HG02588 (cell line): ENCODE data around the gene THSD7A.

Experiments
- ATAC-seq: cut with Tn5 transposase; IDR thresholded peaks from one replicate; pipeline ENCODE4 v1.9.1; 2021; ENCODE audit warnings: mild to moderate bottlenecking, moderate library complexity; ENCODE audit not compliant: unreplicated experiment

THSD7A gene

GRCh38 chr7:11709196-11709595, 122.8 kb downstream of the THSD7A start:
- no peak for ATAC-seq

DNA sequence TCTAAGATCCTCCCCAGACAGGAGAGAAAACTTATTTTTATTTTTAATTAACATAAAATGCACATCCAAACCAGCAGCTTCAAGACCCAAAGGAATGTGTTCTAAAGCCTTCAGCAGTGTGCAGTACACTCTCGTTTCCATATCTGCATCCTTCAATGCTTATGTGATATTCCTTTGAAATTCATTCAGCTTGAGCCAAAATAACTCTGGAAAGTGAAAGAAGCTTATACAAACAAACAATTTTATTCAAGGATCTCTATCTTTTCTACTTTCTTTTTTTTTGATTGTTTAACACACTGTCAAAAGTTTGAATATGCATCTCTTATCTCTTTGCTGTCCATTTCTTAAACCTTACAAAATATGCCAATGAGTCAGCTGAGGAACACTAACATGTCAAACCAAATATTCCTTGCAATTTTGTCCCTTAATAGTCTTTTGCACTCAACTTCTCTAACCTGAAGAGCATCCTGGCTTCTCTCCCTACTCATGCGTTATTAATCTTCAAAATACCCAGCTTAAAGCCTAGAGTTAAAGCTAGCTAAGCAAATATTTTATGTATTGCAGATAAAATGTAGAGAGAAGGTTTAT, 124.3 kb downstream of the THSD7A start:
- ATAC-seq, result no peak

DNA sequence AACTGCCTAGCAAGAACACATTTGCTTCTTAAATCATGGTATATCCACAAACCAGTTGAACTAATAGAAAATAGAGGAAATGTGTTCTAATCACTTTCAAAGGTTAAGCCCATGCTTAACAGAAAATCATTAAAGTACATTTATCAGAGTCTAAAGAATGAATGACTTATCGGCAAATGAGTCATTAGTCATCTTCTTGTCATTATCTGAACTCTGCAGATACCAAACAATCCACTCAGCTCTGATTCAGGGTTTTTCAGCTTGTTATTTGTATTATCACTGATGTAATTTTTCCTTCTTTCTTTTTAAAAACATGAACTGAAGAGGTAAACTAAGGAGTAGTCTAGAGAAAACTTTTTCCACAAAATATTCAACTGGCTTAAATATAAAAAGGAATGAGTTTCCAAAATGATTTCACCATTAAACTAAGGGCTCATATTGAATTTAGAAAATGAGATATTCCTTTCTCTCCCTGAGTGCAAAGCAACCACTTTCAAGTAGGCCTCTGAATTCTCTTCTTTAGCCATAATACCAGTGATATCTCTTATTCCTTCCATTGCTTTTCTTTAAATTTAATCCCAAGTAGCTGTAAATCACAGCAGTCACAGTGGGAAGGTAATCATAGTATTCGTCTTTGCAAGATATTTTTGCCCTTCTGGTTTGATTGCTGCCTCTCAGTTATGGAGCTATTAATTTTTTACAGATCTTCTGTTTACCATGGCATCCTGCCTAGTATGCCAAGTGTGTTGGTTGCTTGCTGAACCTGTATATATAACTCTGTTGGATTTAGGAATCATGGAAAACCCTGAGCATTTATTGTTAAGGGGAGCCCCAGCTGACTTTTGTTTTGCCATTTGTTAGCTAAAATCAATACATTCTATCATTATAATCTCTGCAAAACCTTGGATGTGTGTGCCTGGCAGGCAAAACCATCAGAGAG, 125.1 kb downstream of the THSD7A start:
- no peak for ATAC-seq

DNA sequence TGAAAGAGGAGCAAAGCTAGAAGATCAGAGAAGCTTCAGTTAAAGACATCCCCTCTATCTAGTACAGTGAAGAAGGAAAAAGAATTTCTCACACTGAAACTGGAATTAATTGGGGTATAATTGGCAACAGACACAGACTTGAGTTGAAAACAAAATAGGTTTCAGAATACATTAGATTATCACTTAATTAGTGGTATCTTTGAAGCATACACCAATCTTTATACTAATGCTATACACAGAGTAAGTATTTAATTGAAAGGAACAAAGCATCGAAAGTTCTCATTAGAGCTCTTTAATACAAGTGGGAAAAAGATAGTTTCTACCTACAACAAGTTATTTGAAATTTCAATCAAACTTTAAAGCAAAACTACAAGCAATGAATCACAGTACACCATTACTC, 128.2 kb downstream of the THSD7A start:
- ATAC-seq, result no peak

DNA sequence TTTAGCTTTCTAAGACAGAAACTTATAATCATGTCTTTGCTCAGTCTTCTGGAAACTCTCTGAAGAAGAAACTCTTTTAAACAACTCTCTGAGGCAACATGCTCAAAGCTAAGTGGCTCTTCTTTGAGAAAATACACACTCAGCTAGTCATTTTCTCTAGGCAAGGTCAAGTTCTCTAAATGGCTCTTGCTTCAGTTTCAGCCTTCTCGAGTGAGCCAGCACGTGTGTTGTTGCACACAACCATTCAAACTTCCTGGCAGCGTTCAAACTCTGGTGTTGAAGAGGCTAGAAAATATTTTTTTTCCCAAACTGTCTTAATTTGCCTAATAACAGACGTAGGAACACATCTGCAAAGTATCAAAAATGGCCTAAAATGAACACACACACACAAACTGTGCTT, 129.1 kb downstream of the THSD7A start:
- no peak for ATAC-seq

- ATAC-seq, result no peak
Observed at GRCh38 chr7:11701829-11702560, 130.0 kb downstream of the THSD7A start.

GRCh38 chr7:11699666-11700065, 132.3 kb downstream of the THSD7A start:
- ATAC-seq, result no peak

- ATAC-seq, result no peak
Observed at GRCh38 chr7:11698384-11698871, 133.6 kb downstream of the THSD7A start.

- no peak for ATAC-seq
Observed at GRCh38 chr7:11690395-11690794, 141.6 kb downstream of the THSD7A start.

DNA sequence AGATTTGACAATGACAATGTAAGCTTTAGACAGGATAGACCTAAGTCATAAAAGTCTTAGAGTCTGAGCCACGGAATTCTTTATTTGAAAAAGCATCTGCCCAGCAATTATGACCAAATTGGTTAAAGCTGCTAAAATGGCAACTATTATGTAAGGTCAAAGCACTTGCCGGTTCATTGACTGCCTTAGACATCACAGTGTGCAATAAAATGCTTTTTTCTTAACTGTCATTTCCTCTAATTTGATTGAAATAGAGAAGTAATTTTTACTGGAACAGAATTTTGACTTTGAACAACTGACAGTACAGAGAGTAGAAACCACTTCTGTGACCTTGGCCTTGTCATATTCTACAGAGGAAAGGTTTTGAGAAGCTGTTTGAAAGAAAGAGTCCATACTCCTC, 142.9 kb downstream of the THSD7A start:
- ATAC-seq, result no peak

- ATAC-seq, result no peak
Observed at GRCh38 chr7:11681461-11681860, 150.5 kb downstream of the THSD7A start.

DNA sequence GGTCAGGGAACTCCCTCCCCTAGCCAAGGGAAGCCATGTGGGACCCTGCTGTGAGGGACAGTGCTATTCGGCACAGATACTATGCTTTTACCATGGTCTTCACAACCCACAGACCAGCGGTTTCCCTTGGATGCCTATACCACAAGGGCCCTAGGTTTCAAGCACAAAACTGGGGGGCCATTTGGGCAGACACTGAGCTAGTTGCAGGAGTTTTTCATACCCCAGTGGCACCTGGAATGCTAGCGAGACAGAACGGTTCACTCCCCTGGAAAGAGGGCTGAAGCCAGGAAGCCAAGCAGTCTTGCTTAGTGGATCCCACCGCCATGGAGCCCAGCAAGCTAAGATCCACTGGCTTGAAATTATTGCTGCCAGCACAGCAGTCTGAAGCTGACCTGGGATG, 156.8 kb downstream of the THSD7A start:
- ATAC-seq, result no peak

DNA sequence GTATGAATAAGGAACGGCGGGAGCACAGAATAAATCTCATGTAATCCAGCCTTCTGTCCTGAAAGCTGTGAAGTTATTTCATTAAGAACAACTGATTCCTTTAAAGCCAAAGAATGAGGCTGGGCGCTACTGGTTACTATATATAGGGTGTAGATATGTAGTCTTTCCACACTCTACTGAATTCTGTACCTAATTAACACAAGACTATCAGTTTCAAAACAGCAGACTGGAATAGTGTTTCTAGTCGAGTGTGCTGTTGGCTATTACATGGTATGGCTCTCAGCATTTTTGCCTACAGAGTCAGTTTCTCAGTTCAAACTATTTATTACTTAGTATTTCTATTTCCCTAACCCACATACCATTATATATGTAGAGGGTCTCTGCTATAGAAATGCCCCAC, 163.3 kb downstream of the THSD7A start:
- no peak for ATAC-seq

DNA sequence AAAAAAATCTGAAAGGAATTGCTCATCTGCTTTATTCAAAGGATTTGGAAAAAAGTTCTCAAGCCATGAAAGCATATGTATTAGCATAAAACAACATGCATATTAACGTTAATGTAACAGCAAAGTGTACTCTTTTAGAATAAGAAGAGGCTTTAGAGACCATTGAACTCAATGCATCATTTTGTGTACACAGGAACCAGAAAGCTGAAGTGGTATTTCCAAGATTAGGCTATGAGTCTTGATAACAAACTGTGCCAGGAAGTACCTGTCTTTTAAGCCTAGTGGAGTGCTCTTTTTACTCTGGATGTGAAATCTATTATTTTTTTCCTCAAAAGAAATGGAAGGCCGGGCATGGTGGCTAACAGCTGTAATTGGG, 164.2 kb downstream of the THSD7A start:
- ATAC-seq, result no peak

DNA sequence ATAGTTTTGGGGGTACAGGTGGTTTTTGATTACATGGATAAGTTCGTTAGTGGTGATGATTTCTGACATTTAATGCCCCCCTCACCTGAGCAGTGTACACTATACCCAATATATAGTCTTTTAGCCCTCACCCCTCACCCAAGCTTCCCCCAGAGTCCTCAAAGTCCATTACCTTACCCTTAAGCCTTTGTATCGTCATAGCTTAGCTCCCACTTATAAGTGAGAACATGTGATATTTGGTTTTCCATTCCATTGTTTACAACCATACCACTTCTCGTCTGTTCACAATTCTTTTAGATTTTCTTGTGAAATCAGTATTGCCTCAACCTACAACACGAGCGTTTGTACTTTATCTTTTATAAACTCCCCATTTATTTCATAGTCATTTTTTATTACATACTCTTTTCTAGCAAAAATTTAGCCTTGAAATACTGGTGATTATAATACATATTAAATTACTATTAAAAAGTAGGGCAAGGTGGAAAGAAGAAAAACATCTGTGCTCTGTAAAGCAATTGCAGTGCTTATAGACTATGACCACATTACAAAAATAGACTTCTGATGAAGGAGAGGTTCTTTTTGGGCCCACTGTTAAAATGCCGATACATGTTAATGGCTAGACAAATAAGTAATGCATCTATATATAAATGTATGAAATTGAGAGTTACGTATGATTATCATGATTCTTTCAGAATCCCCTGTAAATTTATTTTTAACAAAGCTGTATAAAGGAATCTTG, 164.8 kb downstream of the THSD7A start:
- no peak for ATAC-seq

DNA sequence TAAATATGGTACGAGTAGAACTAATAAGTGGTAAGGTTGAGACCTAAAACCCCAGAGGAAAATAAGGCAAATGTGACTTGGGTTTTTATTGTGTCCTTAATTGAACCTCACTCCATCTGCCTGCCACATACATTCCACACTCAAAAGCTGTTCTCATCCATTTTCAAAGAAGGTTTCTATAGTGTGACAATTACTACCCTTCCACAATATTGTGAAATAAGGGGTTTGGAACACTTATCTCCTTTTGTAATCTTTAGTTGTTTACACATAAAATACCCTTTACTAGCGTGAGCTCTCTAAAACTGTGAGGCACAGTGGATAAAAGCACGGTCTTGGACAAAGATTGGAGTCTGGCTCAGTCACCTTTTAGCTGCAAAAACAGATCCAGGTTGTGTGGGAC, 166.6 kb downstream of the THSD7A start:
- ATAC-seq, result no peak

DNA sequence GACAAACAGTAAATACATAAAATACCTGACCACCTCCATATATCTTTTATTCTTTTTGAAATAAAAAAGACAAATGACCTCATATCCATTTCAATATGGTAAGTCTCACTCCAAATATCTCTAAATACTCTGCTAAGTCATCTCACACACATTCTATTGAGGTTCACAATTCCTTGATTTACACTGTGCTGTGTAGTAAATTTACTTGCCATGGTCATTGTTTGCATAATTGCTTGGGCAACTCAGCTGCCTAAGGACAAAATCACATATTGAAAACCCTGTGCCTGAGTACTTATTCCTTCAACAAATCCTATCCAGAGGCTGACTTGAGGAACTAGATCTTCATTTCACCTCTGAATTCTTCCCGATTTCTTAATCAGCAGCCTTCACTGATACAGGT, 176.4 kb downstream of the THSD7A start:
- ATAC-seq, result no peak

GRCh38 chr7:11655163-11655562, 176.8 kb downstream of the THSD7A start:
- no peak for ATAC-seq

GRCh38 chr7:11650500-11650899, 181.5 kb downstream of the THSD7A start:
- no peak for ATAC-seq

DNA sequence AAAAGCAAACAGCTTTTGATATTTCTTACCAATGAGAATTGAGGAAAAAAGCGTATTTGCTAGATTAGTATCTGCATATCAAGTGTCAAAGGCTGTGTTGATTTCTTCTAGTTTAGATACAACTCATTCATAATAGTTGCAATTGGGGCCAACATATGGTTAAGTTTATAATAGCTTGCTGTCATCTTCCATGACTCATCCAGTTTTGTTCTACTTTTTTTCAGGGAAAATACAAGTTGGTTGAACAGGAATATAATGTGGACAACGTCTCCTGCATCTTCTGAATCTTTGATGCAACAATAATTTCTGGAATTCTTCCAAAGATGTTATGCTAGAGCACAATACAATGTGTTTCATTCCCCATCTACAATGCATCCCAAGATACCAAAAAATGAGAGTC, 182.0 kb downstream of the THSD7A start:
- no peak for ATAC-seq

DNA sequence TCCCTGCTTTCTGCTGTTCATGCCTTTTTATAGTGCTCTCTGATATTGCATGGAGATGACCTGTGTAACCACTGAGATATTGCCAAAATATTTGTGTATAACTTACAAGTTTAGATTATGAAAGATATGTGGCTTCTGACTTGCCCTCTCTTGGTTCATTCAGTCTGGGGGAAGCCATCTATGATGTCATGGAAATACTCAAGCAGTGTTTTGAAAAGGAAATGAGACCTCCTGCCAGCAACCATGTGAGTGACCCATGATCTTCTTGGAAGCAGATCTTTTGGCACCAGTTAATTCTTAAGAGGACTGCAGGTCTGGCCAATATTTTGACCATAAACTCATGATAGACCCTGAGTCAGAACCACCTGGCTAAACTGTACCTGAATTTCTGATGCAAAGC, 183.0 kb downstream of the THSD7A start:
- no peak for ATAC-seq
